K562 (cell line): ENCODE measurements around the gene FCHO1. TPM values are rescaled to one million over a fixed set of nuclear protein-coding genes. Genes with fewer than 3 reads are reported as not detected.

ENCODE experiments used
- ATAC-seq: fragments of 200-7000 bp; cut with Tn5 transposase; 3 replicates; pipeline ENCODE4 v1.9.1; 2020; ENCODE audit warnings: moderate library complexity
- BruUV-seq: library from RNA; stranded (reverse); fragments of 400-500 nt; replicated peaks from 2 replicates; lab custom pipeline; 2021; lab: Mats Ljungman, UMichigan
- CTCF ChIA-PET: fragments of 300-600 bp; formaldehyde crosslinking; extraction: SDS; loops from one replicate; lab custom pipeline; 2021; ENCODE audit warnings: low intra/inter-chr PET ratio; lab: Yijun Ruan, JAX
- POLR2A ChIA-PET: fragments of 300-600, 350-650 bp; sonication (Branson Sonifier 250); formaldehyde crosslinking; extraction: SDS; loops from one replicate; lab custom pipeline; 2021; ENCODE audit warnings: antibody characterized with exemption, inconsistent platforms; lab: Yijun Ruan, JAX
- DNase-seq, 4 experiments: peaks; one replicate each; pipeline versions ENCODE4 v3.0.0 to v3.0.0-alpha.2; 2011 to 2018; ENCODE audit warnings: low spot score in 3 of 4, mixed read lengths in 3 of 4; ENCODE audit errors: extremely low read depth in 1 of 4
- FAIRE-seq: peaks from 2 replicates; lab custom pipeline; 2011; peaks lifted over from hg19 to GRCh38; lab: Jason Lieb, UNC
- H2AFZ ChIP-seq: 2 replicates; pipeline ENCODE4 v1.6.0; 2011; ENCODE audit warnings: low read depth, low read length, control low read depth, inconsistent platforms
- H3K27ac ChIP-seq: fragments of 200-600 bp; 3 replicates; pipeline ENCODE4 v1.8.0; 2011; ENCODE audit warnings: low read depth, mild to moderate bottlenecking, control low read depth, inconsistent platforms, low read length, moderate library complexity, mixed read lengths; ENCODE audit errors: extremely low read depth
- H3K27me3 ChIP-seq, 2 experiments: fragments of 300-600 bp in 1 of 2; 2 replicates in 1 of 2; 3 replicates in 1 of 2; pipeline versions ENCODE4 v1.6.0 to v1.8.0; 2011; ENCODE audit warnings: inconsistent platforms in 2 of 2, low read length in 2 of 2, mild to moderate bottlenecking in 1 of 2, mixed read lengths in 1 of 2, moderate library complexity in 1 of 2; ENCODE audit not compliant: control insufficient read depth in 2 of 2, insufficient read depth in 2 of 2
- H3K36me3 ChIP-seq: fragments of 300-600 bp; 3 replicates; pipeline ENCODE4 v1.8.0; 2011; ENCODE audit warnings: mild to moderate bottlenecking, low read length, inconsistent platforms; ENCODE audit not compliant: control insufficient read depth, insufficient read depth
- H3K4me1 ChIP-seq, 2 experiments: fragments of 200-600 bp in 1 of 2; replicated peaks in 1 of 2; 2 replicates in 1 of 2; 3 replicates in 1 of 2; pipeline versions ENCODE4 v1.5.1 to v1.8.0; 2011; ENCODE audit warnings: inconsistent platforms in 2 of 2, low read length in 2 of 2, mild to moderate bottlenecking in 1 of 2, mixed read lengths in 1 of 2, moderate library complexity in 1 of 2; ENCODE audit not compliant: control insufficient read depth in 2 of 2, insufficient read depth in 2 of 2
- H3K4me2 ChIP-seq: 2 replicates; pipeline ENCODE4 v1.6.1; 2011; ENCODE audit warnings: low read length, control low read depth, inconsistent platforms, mixed read lengths; ENCODE audit not compliant: insufficient read depth
- H3K4me3 ChIP-seq: fragments of 200-600 bp; sonication (generic), shearing (Covaris generic); 2 replicates; pipeline ENCODE4 v1.5.1; 2016; ENCODE audit warnings: control low read depth, inconsistent platforms
- H3K79me2 ChIP-seq: fragments of 200-600 bp; 3 replicates; pipeline ENCODE4 v1.8.0; 2011; ENCODE audit warnings: low read length, inconsistent platforms; ENCODE audit not compliant: control insufficient read depth, insufficient read depth
- H3K9ac ChIP-seq, 2 experiments: 2 replicates each; pipeline versions ENCODE4 v1.6.0 to v1.6.1; 2011; ENCODE audit warnings: low read depth in 2 of 2, low read length in 2 of 2, control low read depth in 1 of 2, inconsistent platforms in 1 of 2, mild to moderate bottlenecking in 1 of 2, mixed read lengths in 1 of 2; ENCODE audit not compliant: insufficient read depth in 1 of 2
- H3K9me1 ChIP-seq: one replicate; pipeline ENCODE4 v1.6.0; 2011; ENCODE audit warnings: inconsistent platforms, mild to moderate bottlenecking, low read length, moderate library complexity; ENCODE audit not compliant: control insufficient read depth, insufficient read depth
- H3K9me3 ChIP-seq: replicated peaks from 2 replicates; pipeline ENCODE4 v1.5.1; 2011; ENCODE audit warnings: low read depth, low read length, inconsistent platforms; ENCODE audit not compliant: control insufficient read depth, insufficient read depth
- H4K20me1 ChIP-seq: replicated peaks from 2 replicates; pipeline ENCODE4 v1.6.1; 2011; ENCODE audit warnings: low read length, inconsistent platforms, mixed read lengths; ENCODE audit not compliant: control insufficient read depth, insufficient read depth
- CTCF ChIP-seq, 3 experiments: IDR thresholded peaks in 2 of 3; conservative IDR thresholded peaks in 1 of 3; 2 replicates each; pipeline ENCODE4 v1.5.1; 2011 to 2012; ENCODE audit warnings: low read length in 3 of 3, mild to moderate bottlenecking in 3 of 3, control low read depth in 2 of 3, improper control_type of control experiment in 1 of 3, inconsistent platforms in 1 of 3, low read depth in 1 of 3, mixed read lengths in 1 of 3, moderate library complexity in 1 of 3; ENCODE audit not compliant: insufficient read depth in 2 of 3
- RAD21 ChIP-seq, 2 experiments: fragments of 250-450 bp in 1 of 2; fragments of 450-650 bp in 1 of 2; sonication (Bioruptor Pico) in 1 of 2; formaldehyde crosslinking in 1 of 2; IDR thresholded peaks in 1 of 2; conservative IDR thresholded peaks in 1 of 2; 2 replicates each; pipeline versions ENCODE4 v1.4.0 to v1.8.0; 2020 to 2022; ENCODE audit warnings: mild to moderate bottlenecking in 2 of 2, moderate library complexity in 1 of 2
- REST ChIP-seq, 2 experiments: fragments of 450-650 bp; formaldehyde crosslinking in 1 of 2; IDR thresholded peaks; 2 replicates each; pipeline versions ENCODE4 v1.4.0 to v1.6.1; 2014 to 2020; ENCODE audit warnings: mild to moderate bottlenecking in 2 of 2, borderline replicate concordance in 1 of 2, low read depth in 1 of 2
- TFAP4 ChIP-seq: sonication (generic); formaldehyde crosslinking; IDR thresholded peaks from 2 replicates; pipeline ENCODE4 v1.8.0; 2022; ENCODE audit warnings: missing genetic modification reagents, mild to moderate bottlenecking, moderate library complexity, borderline replicate concordance
- ZNF124 ChIP-seq: sonication (generic); formaldehyde crosslinking; IDR thresholded peaks from 2 replicates; pipeline ENCODE4 v1.8.1; 2022; ENCODE audit warnings: missing genetic modification reagents
- WGBS: fragments of 100-300 bp; shearing (Covaris generic); methylation state at CpG from one replicate; pipeline ENCODE4 v1.1.6; 2016; ENCODE audit warnings: low coverage, mixed read lengths; ENCODE audit not compliant: insufficient coverage; ENCODE audit errors: missing lambda C conversion rate; 5-methylcytosine and 5-hydroxymethylcytosine counted together
- in situ Hi-C: fragments of 300-500 bp; cut with MboI; formaldehyde crosslinking; loops from 4 replicates; pipeline ENCODE4 v1.15.0; 2018; ENCODE audit warnings: inconsistent platforms, mixed read lengths
- intact Hi-C: fragments of 100-400 bp; cut with micrococcal nuclease; formaldehyde crosslinking; loops from 2 replicates; pipeline ENCODE4 v1.14.2; 2022
- polyA plus RNA-seq, 8 experiments: library from polyadenylated mRNA; depleted of rRNA in 4 of 8; stranded (reverse) in 5 of 8; unstranded in 3 of 8; fragments of >200 nt; fragmentation: Nextera tagmentation in 2 of 8; fragmentation: Illumina TruSeq in 1 of 8; extraction: Ambion mirVana in 2 of 8; extraction: Trizol in 1 of 8; gene quantifications; 2 replicates each; pipeline versions ENCODE4 v1.2.1 to v1.2.3, GENCODE V29; 2011 to 2014; ENCODE audit warnings: inconsistent platforms in 1 of 8, missing spikeins in 1 of 8
- total RNA-seq, 7 experiments: library from RNA; depleted of rRNA in 6 of 7; stranded (reverse); fragments of >200 nt in 6 of 7; fragmentation: Illumina TruSeq in 2 of 7; extraction: Trizol in 2 of 7; gene quantifications; 2 replicates each; pipeline versions ENCODE4 v1.2.1 to v1.2.3, GENCODE V29; 2011 to 2021; ENCODE audit warnings: low replicate concordance in 1 of 7

FCHO1 gene
- total and polyA plus RNA-seq, 9 of the 15 experiments (the other 6 are each of a cell fraction or from before 2014, with no cell fraction given), result 0.21 to 58.9 (median 18.3) TPM

- no peak overlapping the region for H2AFZ ChIP-seq
- H3K9me3 ChIP-seq, result no peaks in the 10 kb centered on the region
- H3K79me2 ChIP-seq, result peaks cover 28% of the 10 kb centered on the region
- CTCF ChIA-PET, result interaction anchor here (1.0 kb wide), 1 partner anchor 50 kb away, joined by 3 read pairs; no protein-coding TSS in a partner anchor
- no peak overlapping the region for H3K9ac ChIP-seq
- H3K4me1 ChIP-seq, result peaks cover 8 to 44% of the 10 kb centered on the region in 2 experiments; a peak in 4 of 5 replicates
- no peak overlapping the region for H3K4me3 ChIP-seq
- H3K36me3 ChIP-seq, result peaks cover 88% of the 10 kb centered on the region; the same call in 2 of the 3 replicates
- H3K4me2 ChIP-seq, result no peak overlapping the region
- DNase-seq (peak in 3 of 4 experiments; percentile 42 to 57 (median 47)), FAIRE-seq (no peak), ATAC-seq (peak; percentile 77)
- no peak overlapping the region for H3K27ac ChIP-seq
- intact Hi-C loops, result no loop called here
- no peaks in the 10 kb centered on the region for H3K27me3 ChIP-seq
- WGBS, result 91% methylated on average over 19 of the region's 21 CpGs
- no TSS peak for BruUV-seq
- in situ Hi-C loops, result no loop called here
- POLR2A ChIA-PET, result no interaction called here
- H3K9me1 ChIP-seq, result no peaks in the 10 kb centered on the region
- peaks cover 6% of the 10 kb centered on the region; the same call in 1 of the 2 replicates for H4K20me1 ChIP-seq
- TF ChIP-seq RAD21 (CRISPR knock-in tag; conservative IDR thresholded peaks at IDR 0.05 in 1 of 2, IDR thresholded peaks at IDR 0.05 in 1 of 2) (peak in 1 of 2 experiments; percentile 57; a peak in 1 of 4 replicates), ZNF124 (CRISPR knock-in tag) (no peak), REST (IDR thresholded peaks at IDR 0.05; ENCODE audit: borderline replicate concordance) (peak; percentile 52; the same call in 1 of the 2 replicates), REST (CRISPR knock-in tag; IDR thresholded peaks at IDR 0.05; ENCODE audit: low read depth) (no peak), TFAP4 (CRISPR knock-in tag) (peak; percentile 56; the same call in 1 of the 2 replicates), CTCF (IDR thresholded peaks at IDR 0.05 in 2 of 3, conservative IDR thresholded peaks at IDR 0.05 in 1 of 3; ENCODE audit: insufficient read depth in 2 of 3, low read depth in 1 of 3, low read length in 3 of 3) (peak; percentile 61 to 70 (median 70))
Observed at GRCh38 chr19:17725422-17726078, 25.7 kb upstream of the FCHO1 start.
